Chondrocyte (in vitro differentiated cells): ENCODE results near the gene DNAJC9. TPM values are rescaled to one million over a fixed set of nuclear protein-coding genes. Genes with fewer than 3 reads are reported as not detected.

Experiments
- DNase-seq: peaks from one replicate; pipeline ENCODE4 v3.0.0; 2021; ENCODE audit warnings: mixed read lengths, low spot score
- H3K27ac Mint-ChIP-seq: one replicate; pipeline ENCODE4 v1.8.0; 2021; ENCODE audit warnings: mild to moderate bottlenecking, moderate library complexity, mixed read lengths; ENCODE audit not compliant: unreplicated experiment
- H3K27me3 Mint-ChIP-seq: 2 replicates; pipeline ENCODE4 v1.8.0; 2021; ENCODE audit warnings: low read depth, mixed read lengths
- H3K36me3 Mint-ChIP-seq: 2 replicates; pipeline ENCODE4 v1.8.0; 2021; ENCODE audit warnings: low read depth, mixed read lengths
- H3K4me1 Mint-ChIP-seq: 2 replicates; pipeline ENCODE4 v1.8.0; 2021; ENCODE audit warnings: low read depth, mild to moderate bottlenecking, mixed read lengths
- H3K4me3 Mint-ChIP-seq: one replicate; pipeline ENCODE4 v1.8.0; 2021; ENCODE audit warnings: mild to moderate bottlenecking, moderate library complexity, mixed read lengths; ENCODE audit not compliant: unreplicated experiment
- H3K9me3 Mint-ChIP-seq: 2 replicates; pipeline ENCODE4 v1.8.0; 2021; ENCODE audit warnings: low read depth, mixed read lengths
- total RNA-seq: library from RNA; stranded (reverse); gene quantifications from 3 replicates; pipeline ENCODE4 v1.2.1, GENCODE V29; 2021
- TF ChIP-seq, protein P1 (sequence below): fragments of 200-600 bp; sonication (generic); IDR thresholded peaks from 2 replicates; pipeline ENCODE4 v1.5.0; 2021; ENCODE audit warnings: antibody characterized with exemption, mild to moderate bottlenecking, moderate library complexity

The DNAJC9 gene
- total RNA-seq, 1 donor from 2014 or later = 17.6 TPM

GRCh38 chr10:73238990-73239566 is 8.0 kb downstream of the DNAJC9 start:
- H3K27me3 Mint-ChIP-seq = no peaks in the 10 kb centered on the region
- peaks cover 2% of the 10 kb centered on the region for H3K4me1 Mint-ChIP-seq
- TF ChIP-seq, protein P1, sequence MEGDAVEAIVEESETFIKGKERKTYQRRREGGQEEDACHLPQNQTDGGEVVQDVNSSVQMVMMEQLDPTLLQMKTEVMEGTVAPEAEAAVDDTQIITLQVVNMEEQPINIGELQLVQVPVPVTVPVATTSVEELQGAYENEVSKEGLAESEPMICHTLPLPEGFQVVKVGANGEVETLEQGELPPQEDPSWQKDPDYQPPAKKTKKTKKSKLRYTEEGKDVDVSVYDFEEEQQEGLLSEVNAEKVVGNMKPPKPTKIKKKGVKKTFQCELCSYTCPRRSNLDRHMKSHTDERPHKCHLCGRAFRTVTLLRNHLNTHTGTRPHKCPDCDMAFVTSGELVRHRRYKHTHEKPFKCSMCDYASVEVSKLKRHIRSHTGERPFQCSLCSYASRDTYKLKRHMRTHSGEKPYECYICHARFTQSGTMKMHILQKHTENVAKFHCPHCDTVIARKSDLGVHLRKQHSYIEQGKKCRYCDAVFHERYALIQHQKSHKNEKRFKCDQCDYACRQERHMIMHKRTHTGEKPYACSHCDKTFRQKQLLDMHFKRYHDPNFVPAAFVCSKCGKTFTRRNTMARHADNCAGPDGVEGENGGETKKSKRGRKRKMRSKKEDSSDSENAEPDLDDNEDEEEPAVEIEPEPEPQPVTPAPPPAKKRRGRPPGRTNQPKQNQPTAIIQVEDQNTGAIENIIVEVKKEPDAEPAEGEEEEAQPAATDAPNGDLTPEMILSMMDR = no peak
- H3K9me3 Mint-ChIP-seq = no peaks in the 10 kb centered on the region
- no peak overlapping the region for H3K4me3 Mint-ChIP-seq
- peaks cover 24% of the 10 kb centered on the region for H3K36me3 Mint-ChIP-seq
- no peak for DNase-seq
- H3K27ac Mint-ChIP-seq = no peak overlapping the region

- no peak overlapping the region for H3K4me3 Mint-ChIP-seq
- no peak overlapping the region for H3K27ac Mint-ChIP-seq
- DNase-seq = no peak
- H3K27me3 Mint-ChIP-seq = no peaks in the 10 kb centered on the region
- peaks cover 13% of the 10 kb centered on the region for H3K36me3 Mint-ChIP-seq
- no peaks in the 10 kb centered on the region for H3K9me3 Mint-ChIP-seq
- TF ChIP-seq, protein P1 = no peak
- H3K4me1 Mint-ChIP-seq = peaks cover 4% of the 10 kb centered on the region
Measured at GRCh38 chr10:73234695-73235094, 12.4 kb downstream of the DNAJC9 start.

DNA sequence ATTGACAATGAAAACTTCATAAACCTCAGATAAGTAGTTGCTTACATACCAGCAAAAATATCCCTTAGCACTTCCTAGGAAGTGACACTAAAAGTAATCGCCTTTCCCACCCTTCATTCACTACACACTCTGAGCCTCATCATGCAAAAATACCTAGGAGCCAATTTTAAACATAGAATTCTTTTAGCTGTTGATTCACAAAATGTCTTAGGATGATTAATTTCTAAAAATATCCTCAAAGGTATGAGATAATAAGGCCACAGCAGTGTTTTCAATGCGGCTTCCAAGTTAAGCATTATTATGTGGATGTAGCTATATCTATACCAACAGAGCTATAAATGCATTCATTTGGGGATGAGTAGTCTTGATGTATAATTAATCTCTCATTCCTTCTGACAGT is 13.2 kb downstream of the DNAJC9 start:
- Mint-ChIP-seq H3K36me3 (peaks cover 14% of the 10 kb centered on the region), H3K4me3 (no peak overlapping the region), H3K9me3 (no peaks in the 10 kb centered on the region), H3K4me1 (peaks cover 4% of the 10 kb centered on the region), H3K27me3 (no peaks in the 10 kb centered on the region), H3K27ac (peak overlapping the region; percentile 8)
- TF ChIP-seq, protein P1 = no peak
- DNase-seq = no peak

DNA sequence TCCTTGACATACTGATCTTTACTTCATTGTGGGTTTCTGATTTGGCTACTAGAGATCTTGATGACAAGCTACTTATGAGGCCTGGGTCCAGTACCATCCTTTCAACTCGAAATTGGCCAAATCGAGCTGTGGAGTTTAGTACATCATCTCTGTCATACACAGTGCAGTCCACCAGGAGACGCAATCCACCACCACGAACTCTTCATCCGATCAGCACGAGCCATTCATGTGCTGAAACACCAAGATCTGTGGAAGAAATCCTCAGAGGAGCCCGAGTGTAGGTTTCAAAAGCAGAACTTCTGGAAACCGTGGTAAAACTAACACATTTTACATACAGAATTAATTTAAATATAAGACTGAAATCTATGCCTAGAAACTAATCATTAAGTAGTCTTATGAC is 14.2 kb downstream of the DNAJC9 start:
- Mint-ChIP-seq H3K27me3 (no peaks in the 10 kb centered on the region), H3K27ac (no peak overlapping the region), H3K36me3 (peaks cover 16% of the 10 kb centered on the region), H3K4me3 (no peak overlapping the region), H3K4me1 (peaks cover 4% of the 10 kb centered on the region), H3K9me3 (no peaks in the 10 kb centered on the region)
- TF ChIP-seq, protein P1 = peak; percentile 32
- DNase-seq = no peak

GRCh38 chr10:73229567-73229966 is 17.5 kb downstream of the DNAJC9 start:
- Mint-ChIP-seq H3K4me3 (no peak overlapping the region), H3K9me3 (no peaks in the 10 kb centered on the region), H3K27ac (no peak overlapping the region), H3K4me1 (peaks cover 4% of the 10 kb centered on the region), H3K36me3 (peaks cover 15% of the 10 kb centered on the region), H3K27me3 (no peaks in the 10 kb centered on the region)
- DNase-seq = no peak
- TF ChIP-seq, protein P1 = no peak
